OCI-M1 (cell line): Measurements from ENCODE around the gene TPBGL.

ENCODE experiments used
- DNase-seq: peaks from one replicate; lab custom pipeline; 2025; lab: John Stamatoyannopoulos, UW

The TPBGL gene, protein sequence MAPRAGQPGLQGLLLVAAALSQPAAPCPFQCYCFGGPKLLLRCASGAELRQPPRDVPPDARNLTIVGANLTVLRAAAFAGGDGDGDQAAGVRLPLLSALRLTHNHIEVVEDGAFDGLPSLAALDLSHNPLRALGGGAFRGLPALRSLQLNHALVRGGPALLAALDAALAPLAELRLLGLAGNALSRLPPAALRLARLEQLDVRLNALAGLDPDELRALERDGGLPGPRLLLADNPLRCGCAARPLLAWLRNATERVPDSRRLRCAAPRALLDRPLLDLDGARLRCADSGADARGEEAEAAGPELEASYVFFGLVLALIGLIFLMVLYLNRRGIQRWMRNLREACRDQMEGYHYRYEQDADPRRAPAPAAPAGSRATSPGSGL

GRCh38 chr11:75240311-75241035 lies at the start of gene TPBGL:
Gene TPBGL, plus strand, starts transcription at chr11:75240774. Its CDS starts 276 bp downstream, at chr11:75241050.
- no peak for DNase-seq

- DNase-seq = no peak
These were observed 49.2 kb upstream of the TPBGL start for GRCh38 chr11:75191330-75191717.

DNA sequence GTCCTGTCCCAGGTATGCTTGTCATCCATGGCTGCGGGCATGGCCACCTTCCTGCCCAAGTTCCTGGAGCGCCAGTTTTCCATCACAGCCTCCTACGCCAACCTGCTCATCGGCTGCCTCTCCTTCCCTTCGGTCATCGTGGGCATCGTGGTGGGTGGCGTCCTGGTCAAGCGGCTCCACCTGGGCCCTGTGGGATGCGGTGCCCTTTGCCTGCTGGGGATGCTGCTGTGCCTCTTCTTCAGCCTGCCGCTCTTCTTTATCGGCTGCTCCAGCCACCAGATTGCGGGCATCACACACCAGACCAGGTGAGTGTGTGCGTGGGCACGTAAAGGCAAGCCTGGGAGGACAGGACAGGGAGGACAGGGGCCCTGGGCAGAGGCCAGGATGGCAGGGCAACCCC lies 47.3 kb upstream of the TPBGL start:
- no peak for DNase-seq

DNA sequence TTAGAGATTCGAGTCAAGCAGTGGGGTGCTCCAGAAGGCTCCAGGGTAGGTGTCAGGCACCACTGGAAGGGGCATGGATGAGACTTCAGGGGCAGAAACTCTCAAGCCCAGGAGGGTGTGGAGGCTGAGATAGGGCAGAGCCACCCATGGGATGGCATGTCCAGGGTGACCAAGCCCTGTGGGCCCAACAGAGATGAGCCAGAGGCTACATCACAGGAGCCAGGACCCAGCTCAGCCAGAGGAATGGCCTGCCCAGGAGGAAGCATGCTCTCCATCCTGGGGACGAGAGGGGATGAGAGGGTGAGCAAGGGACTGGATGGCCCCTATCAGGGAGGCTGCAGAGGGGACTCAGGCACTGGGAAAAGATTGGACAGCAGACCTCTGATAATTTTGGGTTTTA lies 46.9 kb upstream of the TPBGL start:
- DNase-seq = no peak

DNA sequence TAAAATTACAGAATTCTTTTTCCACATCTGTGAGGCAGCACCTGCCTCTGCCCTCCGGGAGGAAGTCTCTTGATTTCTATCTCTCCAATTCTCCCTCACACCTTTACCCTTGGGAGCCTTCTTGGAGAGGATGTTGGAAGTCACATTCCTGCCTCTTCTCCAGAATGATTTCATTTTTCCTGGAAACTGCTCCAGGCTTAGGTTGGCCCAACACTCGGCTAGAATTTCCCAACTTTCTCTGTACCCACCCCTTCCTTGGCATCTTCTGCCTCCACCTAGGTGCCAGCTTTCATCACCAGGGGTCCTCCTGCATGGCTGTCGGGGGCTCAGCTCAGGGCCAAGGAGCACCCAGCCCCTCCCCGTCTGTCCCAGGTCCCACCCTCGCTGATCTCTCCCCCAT lies 46.4 kb upstream of the TPBGL start:
- DNase-seq = no peak

DNA sequence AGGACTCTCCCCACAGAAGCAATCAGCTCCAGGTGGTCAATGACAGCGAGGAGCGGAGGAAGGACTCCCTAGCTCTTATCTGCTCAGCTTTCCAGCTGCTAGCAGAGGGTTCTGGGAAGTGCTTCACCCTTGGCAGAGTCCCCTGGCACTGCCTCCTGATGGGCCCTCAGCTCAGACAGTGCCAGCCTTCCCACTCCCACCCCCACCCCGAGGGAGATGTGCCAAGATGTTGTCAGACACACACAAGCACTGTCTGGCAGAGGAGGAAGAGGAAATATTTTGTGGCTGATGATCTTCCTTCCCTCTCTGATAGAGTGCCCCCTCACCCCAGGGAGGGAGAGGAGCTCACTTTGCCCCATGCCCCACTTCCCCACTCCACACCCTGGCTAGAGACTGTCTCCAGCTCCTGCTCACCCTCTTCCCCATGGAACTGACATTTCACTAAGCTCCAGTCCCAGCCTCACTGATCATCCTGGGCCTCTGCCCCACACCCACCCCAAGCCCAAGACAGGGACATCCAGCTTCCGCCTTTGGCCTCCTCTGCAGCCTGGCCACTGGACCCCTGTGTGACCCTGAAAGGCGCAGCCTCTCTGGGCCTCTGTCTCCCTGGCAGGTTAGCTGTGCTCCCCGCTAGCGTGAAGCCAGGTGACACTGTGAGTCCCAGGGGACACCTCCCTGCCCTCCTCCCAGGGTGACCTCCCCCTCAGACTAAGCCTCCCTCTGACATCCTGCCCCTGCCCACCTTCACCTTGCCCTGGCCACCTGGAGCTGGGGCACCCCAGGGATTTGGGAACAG lies 45.2 kb upstream of the TPBGL start:
- no peak for DNase-seq

DNA sequence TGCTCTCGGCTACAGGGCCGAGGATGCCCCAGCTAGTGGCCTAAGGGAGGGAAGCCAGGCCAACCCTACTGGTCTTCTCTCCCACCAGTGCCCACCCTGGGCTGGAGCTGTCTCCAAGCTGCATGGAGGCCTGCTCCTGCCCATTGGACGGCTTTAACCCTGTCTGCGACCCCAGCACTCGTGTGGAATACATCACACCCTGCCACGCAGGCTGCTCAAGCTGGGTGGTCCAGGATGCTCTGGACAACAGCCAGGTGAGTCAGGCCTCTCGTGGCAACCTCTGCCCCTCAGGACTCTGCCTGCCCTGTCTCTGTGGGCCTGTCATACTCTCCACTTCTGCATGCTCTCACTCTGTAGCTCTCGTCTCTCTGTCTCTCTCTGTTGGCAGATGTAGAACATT lies 44.1 kb upstream of the TPBGL start:
- DNase-seq = no peak

GRCh38 chr11:75197512-75198277 lies 42.9 kb upstream of the TPBGL start:
- DNase-seq = no peak

GRCh38 chr11:75198278-75198973 lies 42.1 kb upstream of the TPBGL start:
- no peak for DNase-seq

DNA sequence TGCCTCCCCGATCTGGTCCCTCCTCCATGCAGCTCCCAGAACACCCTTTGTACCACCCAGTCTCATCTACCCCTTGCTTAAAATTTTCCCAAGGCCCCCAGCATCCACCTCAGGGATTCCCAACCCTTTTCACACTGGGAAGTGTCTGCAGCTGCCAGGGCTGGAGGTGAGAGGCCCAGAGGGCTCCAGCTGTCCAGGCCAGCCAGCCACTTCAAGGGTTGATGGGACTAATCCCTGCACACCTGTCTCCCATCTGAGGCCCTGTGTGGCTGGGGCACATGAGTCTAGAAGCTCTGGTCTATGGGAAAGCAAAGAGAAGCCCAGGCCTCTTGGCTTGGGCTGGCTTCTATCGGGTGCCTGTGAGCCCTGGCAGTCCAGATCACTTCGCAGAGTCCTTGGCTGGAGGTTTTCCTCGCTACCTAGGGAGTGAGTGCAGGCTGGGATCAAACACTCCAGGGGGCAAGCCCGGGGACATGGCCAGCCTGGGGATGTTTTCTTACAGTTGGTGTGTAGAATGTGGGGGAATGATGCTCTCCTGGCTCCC lies 41.1 kb upstream of the TPBGL start:
- no peak for DNase-seq

DNA sequence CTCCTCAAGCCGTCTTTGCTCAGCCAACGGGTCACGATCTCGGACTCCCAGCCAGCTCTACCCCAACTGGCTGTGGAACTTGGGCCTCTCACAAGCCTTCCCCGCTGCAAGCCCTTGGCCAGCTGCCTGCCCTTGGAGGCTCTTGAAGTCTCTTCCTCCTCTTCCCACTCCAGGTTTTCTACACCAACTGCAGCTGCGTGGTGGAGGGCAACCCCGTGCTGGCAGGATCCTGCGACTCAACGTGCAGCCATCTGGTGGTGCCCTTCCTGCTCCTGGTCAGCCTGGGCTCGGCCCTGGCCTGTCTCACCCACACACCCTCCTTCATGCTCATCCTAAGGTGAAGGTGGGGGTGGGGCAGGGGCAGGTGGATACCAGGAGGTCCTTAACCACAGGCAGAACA lies 40.5 kb upstream of the TPBGL start:
- DNase-seq = no peak

GRCh38 chr11:75200531-75200930 lies 40.0 kb upstream of the TPBGL start:
- DNase-seq = no peak

DNA sequence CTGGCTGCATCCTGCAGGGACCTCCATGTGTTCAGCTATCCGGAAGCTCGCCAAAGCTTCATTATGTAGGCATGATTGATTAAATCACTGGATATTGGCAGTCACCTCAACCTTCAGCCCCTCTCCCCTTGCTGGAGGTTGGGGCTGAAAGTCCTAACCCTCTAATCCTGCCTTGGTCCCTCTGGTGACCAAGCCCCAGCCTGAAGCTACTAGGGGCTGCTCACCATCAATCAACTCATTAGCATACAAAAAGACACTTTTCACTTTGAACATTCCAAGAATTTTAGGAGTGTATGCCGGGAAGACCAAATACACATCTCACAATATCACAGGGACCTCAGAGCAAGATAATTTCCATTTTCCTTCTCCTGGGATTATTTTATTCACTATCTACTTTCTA lies 38.8 kb upstream of the TPBGL start:
- no peak for DNase-seq

GRCh38 chr11:75202195-75202594 lies 38.4 kb upstream of the TPBGL start:
- DNase-seq = no peak

GRCh38 chr11:75203138-75203537 lies 37.4 kb upstream of the TPBGL start:
- no peak for DNase-seq

DNA sequence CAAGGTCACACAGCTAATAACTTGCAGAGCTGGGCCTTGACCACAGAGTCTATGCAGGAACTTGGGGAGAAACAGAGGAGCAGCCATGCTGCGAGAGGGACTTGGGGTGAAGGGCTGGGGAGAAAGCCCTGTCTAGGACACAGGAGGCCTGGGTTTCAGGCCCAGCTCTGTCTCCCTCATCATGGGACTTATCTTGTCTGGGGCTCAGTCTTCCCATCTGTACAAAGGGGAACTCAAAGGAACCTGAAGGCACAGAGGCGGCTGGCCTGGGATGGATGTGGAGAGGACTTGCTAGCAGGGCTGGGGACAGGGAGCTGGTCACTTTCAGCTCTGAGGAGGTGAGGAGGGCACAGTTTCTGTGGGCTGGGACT lies 36.9 kb upstream of the TPBGL start:
- DNase-seq = no peak

DNA sequence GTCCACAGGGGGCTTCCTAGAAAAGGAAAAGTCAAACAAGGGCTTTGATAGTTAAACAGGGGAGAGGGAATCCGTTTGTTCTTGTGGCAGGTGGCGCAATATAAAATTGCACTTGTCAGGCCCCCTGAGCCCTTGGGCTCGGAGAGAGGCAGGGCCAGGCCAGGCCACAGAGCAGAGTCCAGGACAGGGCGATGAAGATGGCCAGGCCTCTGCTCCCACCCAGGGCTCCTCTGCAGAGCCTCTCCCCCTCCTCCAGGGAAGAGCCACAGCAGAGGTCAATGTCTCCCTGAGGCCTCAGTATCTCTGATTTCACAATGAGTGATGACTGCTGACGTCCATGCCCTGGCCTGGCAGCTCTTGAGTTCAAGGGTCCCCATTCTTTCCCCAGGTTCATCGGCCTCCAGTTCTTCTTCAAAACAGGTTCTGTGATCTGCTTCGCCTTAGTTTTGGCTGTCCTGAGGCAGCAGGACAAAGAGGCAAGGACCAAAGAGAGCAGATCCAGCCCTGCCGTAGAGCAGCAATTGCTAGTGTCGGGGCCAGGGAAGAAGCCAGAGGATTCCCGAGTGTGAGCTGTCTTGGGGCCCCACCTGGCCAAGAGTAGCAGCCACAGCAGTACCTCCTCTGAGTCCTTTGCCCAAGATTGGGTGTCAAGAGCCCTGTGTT lies 36.4 kb upstream of the TPBGL start:
- DNase-seq = no peak

DNA sequence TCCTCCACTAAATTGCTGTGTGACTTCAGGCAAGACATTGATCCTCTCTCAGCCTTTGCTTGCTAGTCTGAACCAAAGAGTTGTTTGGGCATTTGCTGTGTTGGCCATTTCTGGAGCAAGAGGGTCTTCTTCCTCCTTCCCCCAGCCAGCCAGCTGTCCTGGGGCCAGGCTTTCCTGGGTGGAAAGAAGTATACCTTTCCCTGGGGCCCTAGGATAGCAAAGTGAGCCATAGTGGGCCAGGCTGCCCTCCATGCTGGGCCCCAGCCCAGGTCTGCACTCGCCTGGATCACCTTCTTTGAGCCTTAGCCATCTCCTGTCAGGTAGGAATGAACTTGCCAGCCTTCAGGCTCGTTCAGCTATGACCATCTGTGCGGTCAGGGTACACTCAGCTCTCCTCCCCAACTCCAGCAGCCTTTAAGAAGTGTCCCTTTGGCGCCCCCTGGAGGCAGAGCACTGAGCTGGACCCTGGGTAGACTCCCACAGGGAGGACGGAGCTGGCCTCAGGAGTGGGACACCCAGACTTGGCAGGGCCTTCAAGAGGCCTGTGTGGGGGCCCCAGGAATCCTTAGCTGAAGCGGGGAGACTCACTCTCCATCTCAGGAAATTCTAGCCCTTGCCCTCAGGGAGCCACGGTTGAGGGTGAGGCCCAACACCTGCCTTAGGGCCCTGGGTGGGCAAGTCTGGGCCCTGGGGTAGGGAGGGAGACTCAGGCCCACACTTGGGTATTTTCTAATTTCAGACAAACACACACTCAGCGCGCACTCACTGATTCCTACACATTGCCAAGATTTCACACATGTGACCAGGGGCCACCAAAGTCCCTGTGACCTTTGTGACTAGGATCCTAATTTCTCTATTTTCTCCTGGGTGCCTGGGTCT lies 35.6 kb upstream of the TPBGL start:
- DNase-seq = peak; percentile 99

DNA sequence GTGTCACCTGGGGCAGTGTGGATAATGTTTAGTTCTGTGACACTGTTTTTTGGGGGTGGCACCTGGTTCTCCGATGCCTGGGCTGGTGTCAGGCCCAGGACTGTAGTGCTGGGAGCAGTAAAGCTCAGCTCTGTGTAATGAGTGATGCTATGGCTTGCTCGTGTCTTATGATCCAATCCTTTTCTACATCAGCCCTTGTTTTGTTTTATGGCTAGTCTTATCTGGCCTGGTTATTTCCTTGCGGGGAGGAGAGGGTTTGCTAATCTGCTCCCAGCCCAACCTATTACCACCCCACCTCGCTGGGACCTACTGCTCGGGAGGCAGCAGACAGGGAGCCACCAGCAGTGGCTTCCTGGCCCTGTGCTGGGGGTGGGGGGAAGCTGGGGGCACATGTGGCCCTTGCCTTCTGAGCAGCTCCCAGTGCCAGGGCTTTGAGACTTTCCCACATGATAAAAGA lies 35.0 kb upstream of the TPBGL start:
- peak; percentile 58 for DNase-seq
